Measurements from ENCODE around the gene HPSE2.
A peak's percentile ranks its signal among the peaks of the same experiment; 100 is the strongest.

Gene HPSE2

GRCh38 chr10:98758463-98758862 is 477.2 kb downstream of the HPSE2 start:
- Histone ChIP-seq H3K9ac (ENCODE audit: insufficient read length) (no peak overlapping the region), H3K4me3 (no peak overlapping the region), H3K36me3 (ENCODE audit: insufficient read depth, low read length) (no peaks in the 10 kb centered on the region), H3K9me3 (ENCODE audit: low read depth, low read length) (no peaks in the 10 kb centered on the region), H3K27ac (peak overlapping the region; percentile 60)
- TF ChIP-seq POLR2AphosphoS5 (IDR thresholded peaks at IDR 0.05; ENCODE audit: borderline replicate concordance, low read depth, low read length) (no peak), EZH2 (IDR thresholded peaks at IDR 0.05) (no peak), FOXP2 (optimal IDR thresholded peaks at IDR 0.05; ENCODE audit: control extremely low read depth, extremely low read length, insufficient read depth) (no peak)
- DNase-seq (ENCODE audit: low read depth, low spot score) = no peak

DNA sequence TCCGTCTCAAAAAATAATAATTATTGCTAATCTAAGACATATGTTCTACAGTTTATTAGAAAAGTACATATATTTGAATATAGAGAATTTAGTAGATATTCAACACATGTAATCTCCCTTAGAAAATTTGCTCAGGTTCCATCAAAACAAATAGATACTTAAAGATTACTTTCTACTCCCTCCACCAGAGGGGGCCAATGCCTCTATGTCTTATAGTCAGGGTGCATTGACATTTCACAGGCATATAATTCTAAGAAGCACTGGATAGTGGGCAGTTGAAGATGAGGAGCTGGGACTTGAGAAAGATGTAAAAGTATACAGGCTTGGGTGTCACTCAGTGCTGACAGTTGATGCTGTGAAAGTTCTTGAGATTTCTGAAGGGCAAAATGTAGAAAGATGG is 487.4 kb downstream of the HPSE2 start:
- no peak for DNase-seq (ENCODE audit: low read depth, low spot score)
- Histone ChIP-seq H3K9me3 (ENCODE audit: low read depth, low read length) (no peaks in the 10 kb centered on the region), H3K9ac (ENCODE audit: insufficient read length) (no peak overlapping the region), H3K36me3 (ENCODE audit: insufficient read depth, low read length) (no peaks in the 10 kb centered on the region), H3K4me3 (no peak overlapping the region), H3K27ac (no peak overlapping the region)
- TF ChIP-seq FOXP2 (optimal IDR thresholded peaks at IDR 0.05; ENCODE audit: control extremely low read depth, extremely low read length, insufficient read depth) = no peak
- TF ChIP-seq POLR2AphosphoS5 (IDR thresholded peaks at IDR 0.05; ENCODE audit: borderline replicate concordance, low read depth, low read length) = no peak
- TF ChIP-seq EZH2 (IDR thresholded peaks at IDR 0.05) = no peak

DNA sequence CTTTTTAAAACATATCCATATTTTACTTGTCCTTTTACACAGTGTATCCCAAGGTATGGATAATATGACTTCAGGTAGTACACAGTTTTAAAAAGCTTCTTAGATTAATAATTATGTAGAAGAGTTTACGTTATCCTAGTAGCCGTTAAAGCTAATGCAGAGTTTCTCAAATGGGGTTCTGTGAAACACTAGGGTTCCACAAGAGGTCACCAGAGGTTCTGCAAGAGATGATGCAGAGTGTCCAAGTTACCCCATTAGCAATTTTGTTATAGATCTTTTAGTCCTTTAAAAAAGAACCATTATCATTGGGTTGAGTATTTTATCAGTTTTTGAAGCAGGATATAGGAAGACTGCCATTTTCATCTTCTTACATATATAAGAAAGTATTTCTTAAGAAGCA is 490.0 kb downstream of the HPSE2 start:
- no peaks in the 10 kb centered on the region for H3K9me3 ChIP-seq (ENCODE audit: low read depth, low read length)
- H3K4me3 ChIP-seq = no peak overlapping the region
- H3K9ac ChIP-seq (ENCODE audit: insufficient read length) = no peak overlapping the region
- DNase-seq (ENCODE audit: low read depth, low spot score) = no peak
- H3K27ac ChIP-seq = no peak overlapping the region
- no peaks in the 10 kb centered on the region for H3K36me3 ChIP-seq (ENCODE audit: insufficient read depth, low read length)
- TF ChIP-seq EZH2 (IDR thresholded peaks at IDR 0.05) (no peak), POLR2AphosphoS5 (IDR thresholded peaks at IDR 0.05; ENCODE audit: borderline replicate concordance, low read depth, low read length) (no peak), FOXP2 (optimal IDR thresholded peaks at IDR 0.05; ENCODE audit: control extremely low read depth, extremely low read length, insufficient read depth) (no peak)

DNA sequence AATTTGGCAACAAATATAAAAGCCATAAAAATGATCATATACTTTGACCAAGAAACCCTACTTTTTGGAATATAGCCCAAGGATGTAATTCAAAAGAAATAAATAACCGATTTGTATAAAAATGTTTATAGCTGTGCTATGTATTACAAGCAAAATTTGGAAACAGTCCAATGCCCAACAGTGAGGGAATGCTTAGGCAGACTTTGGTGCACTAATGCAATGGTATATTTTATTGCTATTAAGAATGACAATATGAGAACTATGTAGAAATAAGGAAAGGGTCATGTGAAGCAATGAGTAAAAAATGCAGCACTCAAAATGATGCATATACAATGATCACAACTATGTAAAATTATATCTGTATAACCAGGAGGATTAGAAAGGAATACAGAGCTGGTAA is 515.1 kb downstream of the HPSE2 start:
- Histone ChIP-seq H3K36me3 (ENCODE audit: insufficient read depth, low read length) (no peaks in the 10 kb centered on the region), H3K9me3 (ENCODE audit: low read depth, low read length) (no peaks in the 10 kb centered on the region), H3K9ac (ENCODE audit: insufficient read length) (no peak overlapping the region), H3K4me3 (peak overlapping the region; percentile 25), H3K27ac (peak overlapping the region; percentile 42; the same call in 1 of the 2 replicates)
- TF ChIP-seq POLR2AphosphoS5 (IDR thresholded peaks at IDR 0.05; ENCODE audit: borderline replicate concordance, low read depth, low read length) (no peak), FOXP2 (optimal IDR thresholded peaks at IDR 0.05; ENCODE audit: control extremely low read depth, extremely low read length, insufficient read depth) (no peak), EZH2 (IDR thresholded peaks at IDR 0.05) (no peak)
- peak; percentile 65 for DNase-seq (ENCODE audit: low read depth, low spot score)

- TF ChIP-seq FOXP2 (optimal IDR thresholded peaks at IDR 0.05; ENCODE audit: control extremely low read depth, extremely low read length, insufficient read depth) = no peak
- no peak for TF ChIP-seq POLR2AphosphoS5 (IDR thresholded peaks at IDR 0.05; ENCODE audit: borderline replicate concordance, low read depth, low read length)
- TF ChIP-seq EZH2 (IDR thresholded peaks at IDR 0.05) = no peak
- Histone ChIP-seq H3K9me3 (ENCODE audit: low read depth, low read length) (no peaks in the 10 kb centered on the region), H3K9ac (ENCODE audit: insufficient read length) (no peak overlapping the region), H3K4me3 (no peak overlapping the region), H3K27ac (no peak overlapping the region), H3K36me3 (ENCODE audit: insufficient read depth, low read length) (no peaks in the 10 kb centered on the region)
- DNase-seq (ENCODE audit: low read depth, low spot score) = no peak
Measured at GRCh38 chr10:98713586-98713985, 522.1 kb downstream of the HPSE2 start.

DNA sequence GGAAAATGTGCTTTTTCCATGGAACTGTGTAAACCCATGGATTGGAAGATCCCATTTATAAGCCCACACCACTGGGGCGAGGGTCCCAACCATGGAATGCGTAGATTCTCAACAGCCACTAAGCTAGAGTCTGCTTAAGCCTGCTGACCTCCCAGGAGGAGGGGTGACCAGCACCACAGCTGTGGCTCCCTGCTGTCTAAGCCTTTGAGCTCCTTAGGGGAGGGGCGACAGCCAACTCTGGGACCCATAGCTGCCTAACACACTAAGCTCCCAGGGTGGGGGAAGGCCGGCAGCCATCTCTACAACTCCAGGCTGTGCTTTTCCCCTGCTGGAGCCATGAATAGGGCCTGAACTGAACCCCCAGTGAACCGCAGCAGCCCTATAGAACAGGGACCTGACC is 539.1 kb downstream of the HPSE2 start:
- no peak overlapping the region for H3K27ac ChIP-seq
- H3K4me3 ChIP-seq = no peak overlapping the region
- no peaks in the 10 kb centered on the region for H3K36me3 ChIP-seq (ENCODE audit: insufficient read depth, low read length)
- H3K9ac ChIP-seq (ENCODE audit: insufficient read length) = no peak overlapping the region
- H3K9me3 ChIP-seq (ENCODE audit: low read depth, low read length) = no peaks in the 10 kb centered on the region
- DNase-seq (ENCODE audit: low read depth, low spot score) = no peak
- TF ChIP-seq EZH2 (IDR thresholded peaks at IDR 0.05) (no peak), POLR2AphosphoS5 (IDR thresholded peaks at IDR 0.05; ENCODE audit: borderline replicate concordance, low read depth, low read length) (no peak), FOXP2 (optimal IDR thresholded peaks at IDR 0.05; ENCODE audit: control extremely low read depth, extremely low read length, insufficient read depth) (no peak)

DNA sequence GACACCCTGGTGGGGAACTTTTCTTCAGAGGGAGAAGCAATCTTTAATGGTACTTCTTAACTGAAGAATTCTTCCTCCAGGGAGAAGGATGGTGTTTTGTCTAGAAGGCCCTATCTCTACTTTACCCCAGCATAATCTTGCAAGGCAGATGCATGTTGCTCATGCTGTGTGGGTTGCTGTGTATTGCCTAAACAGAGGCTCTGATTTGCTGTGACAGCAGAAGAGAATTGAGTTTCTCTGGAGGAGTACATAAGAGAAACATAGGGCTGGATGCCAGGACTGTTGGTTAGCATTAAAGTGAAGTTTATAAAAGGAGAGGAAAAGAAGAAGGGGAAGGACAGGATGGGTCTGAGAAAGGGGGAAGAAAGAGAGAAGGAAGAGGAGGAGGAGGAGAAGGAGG is 540.8 kb downstream of the HPSE2 start:
- no peaks in the 10 kb centered on the region for H3K36me3 ChIP-seq (ENCODE audit: insufficient read depth, low read length)
- TF ChIP-seq FOXP2 (optimal IDR thresholded peaks at IDR 0.05; ENCODE audit: control extremely low read depth, extremely low read length, insufficient read depth) (no peak), POLR2AphosphoS5 (IDR thresholded peaks at IDR 0.05; ENCODE audit: borderline replicate concordance, low read depth, low read length) (no peak), EZH2 (IDR thresholded peaks at IDR 0.05) (no peak)
- no peak overlapping the region for H3K9ac ChIP-seq (ENCODE audit: insufficient read length)
- no peak overlapping the region for H3K27ac ChIP-seq
- no peaks in the 10 kb centered on the region for H3K9me3 ChIP-seq (ENCODE audit: low read depth, low read length)
- H3K4me3 ChIP-seq = no peak overlapping the region
- no peak for DNase-seq (ENCODE audit: low read depth, low spot score)

GRCh38 chr10:98694014-98694413 is 541.6 kb downstream of the HPSE2 start:
- Histone ChIP-seq H3K36me3 (ENCODE audit: insufficient read depth, low read length) (no peaks in the 10 kb centered on the region), H3K27ac (no peak overlapping the region), H3K9ac (ENCODE audit: insufficient read length) (no peak overlapping the region), H3K4me3 (no peak overlapping the region), H3K9me3 (ENCODE audit: low read depth, low read length) (no peaks in the 10 kb centered on the region)
- DNase-seq (ENCODE audit: low read depth, low spot score) = no peak
- TF ChIP-seq POLR2AphosphoS5 (IDR thresholded peaks at IDR 0.05; ENCODE audit: borderline replicate concordance, low read depth, low read length) = no peak
- TF ChIP-seq FOXP2 (optimal IDR thresholded peaks at IDR 0.05; ENCODE audit: control extremely low read depth, extremely low read length, insufficient read depth) = no peak
- TF ChIP-seq EZH2 (IDR thresholded peaks at IDR 0.05) = no peak

- no peak overlapping the region for H3K9ac ChIP-seq (ENCODE audit: insufficient read length)
- no peak overlapping the region for H3K27ac ChIP-seq
- H3K9me3 ChIP-seq (ENCODE audit: low read depth, low read length) = no peaks in the 10 kb centered on the region
- DNase-seq (ENCODE audit: low read depth, low spot score) = no peak
- TF ChIP-seq FOXP2 (optimal IDR thresholded peaks at IDR 0.05; ENCODE audit: control extremely low read depth, extremely low read length, insufficient read depth) (no peak), POLR2AphosphoS5 (IDR thresholded peaks at IDR 0.05; ENCODE audit: borderline replicate concordance, low read depth, low read length) (no peak), EZH2 (IDR thresholded peaks at IDR 0.05) (no peak)
- H3K36me3 ChIP-seq (ENCODE audit: insufficient read depth, low read length) = no peaks in the 10 kb centered on the region
- no peak overlapping the region for H3K4me3 ChIP-seq
Measured at GRCh38 chr10:98687685-98688084, 548.0 kb downstream of the HPSE2 start.
